Small intestine (tissue), 7 donors: Measurements from ENCODE around the gene TOE1. TPM values are rescaled to one million over a fixed set of nuclear protein-coding genes. Genes with fewer than 3 reads are reported as not detected.
A peak's percentile ranks its signal among the peaks of the same experiment; 100 is the strongest.
"Not testable (repeated sequence)": the region's sequence is repeated elsewhere in the genome, so short reads cannot be mapped to it uniquely, and the experiment has no call there.

Source experiments
- DNase-seq, 2 donors: peaks; one replicate each; pipeline versions ENCODE4 v3.0.0 to v3.0.0-alpha.2; 2013
- FAIRE-seq: peaks from 2 replicates; lab custom pipeline; 2012; peaks lifted over from hg19 to GRCh38; lab: Jason Lieb, UNC
- H3K27ac ChIP-seq, 3 donors: one replicate each; pipeline ENCODE4 v1.5.1; 2013; ENCODE audit warnings: low read length in 2 of 3, mild to moderate bottlenecking in 2 of 3, control low read depth in 1 of 3, inconsistent platforms in 1 of 3, low read depth in 1 of 3, moderate library complexity in 1 of 3
- H3K27me3 ChIP-seq, 3 donors: one replicate each; pipeline ENCODE4 v1.6.1; 2013; ENCODE audit warnings: low read length in 3 of 3, inconsistent platforms in 1 of 3; ENCODE audit not compliant: control insufficient read depth in 3 of 3, insufficient read depth in 3 of 3
- H3K36me3 ChIP-seq, 3 donors: one replicate each; pipeline ENCODE4 v1.6.1; 2013; ENCODE audit warnings: low read length in 3 of 3, inconsistent platforms in 1 of 3, low read depth in 1 of 3, mild to moderate bottlenecking in 1 of 3, moderate library complexity in 1 of 3; ENCODE audit not compliant: control insufficient read depth in 3 of 3, insufficient read depth in 2 of 3
- H3K4me1 ChIP-seq, 3 donors: one replicate each; pipeline ENCODE4 v1.6.1; 2013; ENCODE audit warnings: low read length in 2 of 3, inconsistent platforms in 1 of 3, low read depth in 1 of 3, mild to moderate bottlenecking in 1 of 3, moderate library complexity in 1 of 3; ENCODE audit not compliant: control insufficient read depth in 3 of 3, insufficient read depth in 2 of 3
- H3K4me3 ChIP-seq, 3 donors: one replicate each; pipeline ENCODE4 v1.5.1; 2013; ENCODE audit warnings: low read length in 3 of 3, control low read depth in 1 of 3, inconsistent platforms in 1 of 3, low read depth in 1 of 3, mild to moderate bottlenecking in 1 of 3, moderate library complexity in 1 of 3
- H3K9me3 ChIP-seq, 2 donors: one replicate each; pipeline ENCODE4 v1.6.1; 2013; ENCODE audit warnings: low read depth in 1 of 2, low read length in 1 of 2; ENCODE audit not compliant: control insufficient read depth in 2 of 2, insufficient read depth in 1 of 2
- WGBS, 3 donors: extraction: QIAGEN DNeasy Blood & Tissue Kit; methylation state at CpG; one replicate each; pipeline ENCODE4 v1.1.7; 2013; 5-methylcytosine and 5-hydroxymethylcytosine counted together
- polyA plus RNA-seq, 4 donors: library from polyadenylated mRNA; stranded (reverse) in 3 of 4; unstranded in 1 of 4; fragments of 200-250 nt in 3 of 4; fragments of 120-200 nt in 1 of 4; gene quantifications; one replicate each; pipeline versions ENCODE4 v1.2.1 to v1.2.3, GENCODE V29; 2013
- donor health status: healthy with polysubstance abuse.
- donor health status: control.
- donor health status: control.
- donor health status: Bipolar disorder and iron deficiency.
- donor health status: healthy.

TOE1 gene
- polyA plus RNA-seq, 4 donors, result 9.6 to 18.4 (median 13.8) TPM

GRCh38 chr1:45354838-45355237 lies 14.9 kb downstream of the TOE1 start:
- Histone ChIP-seq H3K27me3 (no peaks in the 10 kb centered on the region), H3K4me1 (peaks cover 0 to under 1% (median 0%) of the 10 kb centered on the region in 3 donors), H3K9me3 (no peaks in the 10 kb centered on the region), H3K27ac (no peak overlapping the region), H3K4me3 (no peak overlapping the region), H3K36me3 (peaks cover 0 to 11% (median 5%) of the 10 kb centered on the region in 3 donors)
- FAIRE-seq, result no peak
- DNase-seq, result no peak
- WGBS, 3 donors, result 94 to 97% (median 94%) methylated on average over 4 of the region's 4 CpGs

GRCh38 chr1:45355683-45356082 lies 15.7 kb downstream of the TOE1 start:
- H3K4me1 ChIP-seq, result peaks cover 0 to 4% (median 0%) of the 10 kb centered on the region in 3 donors
- H3K36me3 ChIP-seq, result peaks cover 0 to 11% (median 3%) of the 10 kb centered on the region in 3 donors
- peak in 1 of 2 donors; percentile 45 for DNase-seq
- no peaks in the 10 kb centered on the region for H3K9me3 ChIP-seq
- 30 to 43% (median 42%) methylated on average over 2 of the region's 2 CpGs for WGBS, 3 donors
- no peak overlapping the region for H3K4me3 ChIP-seq
- FAIRE-seq, result no peak
- no peak overlapping the region for H3K27ac ChIP-seq
- no peaks in the 10 kb centered on the region for H3K27me3 ChIP-seq

GRCh38 chr1:45356186-45356585 lies 16.2 kb downstream of the TOE1 start:
- 34 to 69% (median 49%) methylated on average over 4 of the region's 4 CpGs for WGBS, 3 donors
- FAIRE-seq, result no peak
- no peak overlapping the region for H3K27ac ChIP-seq

GRCh38 chr1:45359882-45360513 lies 20.0 kb downstream of the TOE1 start:
- peaks cover 0 to 2% (median 2%) of the 10 kb centered on the region in 3 donors for H3K36me3 ChIP-seq
- FAIRE-seq (no peak), DNase-seq (peak; percentile 60 to 67)
- H3K4me1 ChIP-seq, result peaks cover 0 to 4% (median 0%) of the 10 kb centered on the region in 3 donors
- H3K27me3 ChIP-seq, result no peaks in the 10 kb centered on the region
- H3K27ac ChIP-seq, result peak overlapping the region in 2 of 3 donors; percentile 32 to 55
- no peak overlapping the region for H3K4me3 ChIP-seq
- no peaks in the 10 kb centered on the region for H3K9me3 ChIP-seq
- WGBS, 3 donors, result 35 to 40% (median 35%) methylated on average over 7 of the region's 7 CpGs

More at GRCh38 chr1:45356186-45356585, 16.2 kb downstream of the TOE1 start:
- Histone ChIP-seq H3K4me1 (peaks cover 0 to 4% (median 0%) of the 10 kb centered on the region in 3 donors), H3K9me3 (no peaks in the 10 kb centered on the region), H3K4me3 (no peak overlapping the region), H3K36me3 (peaks cover 0 to 11% (median 2%) of the 10 kb centered on the region in 3 donors), H3K27me3 (no peaks in the 10 kb centered on the region)
- peak in 1 of 2 donors; percentile 53 for DNase-seq

GRCh38 chr1:45360981-45361380 lies 21.0 kb downstream of the TOE1 start:
- FAIRE-seq, H3K4me1 ChIP-seq, H3K36me3 ChIP-seq, H3K27me3 ChIP-seq, H3K4me3 ChIP-seq, H3K9me3 ChIP-seq: not testable (repeated sequence)
- 14 to 35% (median 31%) methylated on average over 7 of the region's 7 CpGs for WGBS, 3 donors
- peak overlapping the region in 2 of 3 donors; percentile 35 to 67 for H3K27ac ChIP-seq
- DNase-seq, result peak; percentile 50 to 85

- Histone ChIP-seq H3K4me3 (no peak overlapping the region), H3K27me3 (no peaks in the 10 kb centered on the region), H3K36me3 (peaks cover 0 to 2% (median 0%) of the 10 kb centered on the region in 3 donors), H3K27ac (no peak overlapping the region), H3K4me1 (peaks cover 0 to 4% (median 0%) of the 10 kb centered on the region in 3 donors), H3K9me3 (no peaks in the 10 kb centered on the region)
- 91 to 93% (median 92%) methylated on average over 2 of the region's 2 CpGs for whole genome bisulfite sequencing, 3 donors
- DNase-seq (no peak), FAIRE-seq (no peak)
These were observed 24.3 kb downstream of the TOE1 start for GRCh38 chr1:45364294-45364693.

GRCh38 chr1:45365051-45365450 lies 25.1 kb downstream of the TOE1 start:
- no peak for DNase-seq
- Histone ChIP-seq H3K36me3 (peaks cover 0 to 2% (median 0%) of the 10 kb centered on the region in 3 donors), H3K4me3 (no peak overlapping the region), H3K9me3 (no peaks in the 10 kb centered on the region), H3K4me1 (peaks cover 0 to 1% (median 0%) of the 10 kb centered on the region in 3 donors), H3K27ac (no peak overlapping the region), H3K27me3 (no peaks in the 10 kb centered on the region)
- FAIRE-seq, result no peak
- WGBS, 3 donors, result 86 to 98% (median 89%) methylated on average over 6 of the region's 6 CpGs

GRCh38 chr1:45370575-45370974 lies 30.6 kb downstream of the TOE1 start:
- FAIRE-seq (no peak), DNase-seq (no peak)
- H3K27me3 ChIP-seq, result no peaks in the 10 kb centered on the region
- no peaks in the 10 kb centered on the region for H3K9me3 ChIP-seq
- no peak overlapping the region for H3K27ac ChIP-seq
- no peak overlapping the region for H3K4me3 ChIP-seq
- no peaks in the 10 kb centered on the region for H3K4me1 ChIP-seq
- H3K36me3 ChIP-seq, result peaks cover 0 to 2% (median 0%) of the 10 kb centered on the region in 3 donors
